Femur (tissue), 1 donor: ENCODE measurements around the gene KLHL42.
"Not testable (repeated sequence)": the region's sequence is repeated elsewhere in the genome, so short reads cannot be mapped to it uniquely, and the experiment has no call there.

ENCODE experiments used
- DNase-seq: peaks from one replicate; pipeline ENCODE4 v3.0.0-alpha.2; 2017

Gene KLHL42

GRCh38 chr12:27818401-27818918 lies 38.4 kb downstream of the KLHL42 start:
- DNase-seq: peak; percentile 23

- DNase-seq: no peak
These were observed 40.5 kb downstream of the KLHL42 start for GRCh38 chr12:27820564-27820963.

GRCh38 chr12:27821259-27821973 lies 41.4 kb downstream of the KLHL42 start:
- peak; percentile 26 for DNase-seq

GRCh38 chr12:27822076-27822712 lies 42.2 kb downstream of the KLHL42 start:
- no peak for DNase-seq

GRCh38 chr12:27823038-27823437 lies 43.0 kb downstream of the KLHL42 start:
- no peak for DNase-seq

- no peak for DNase-seq
These were observed 44.3 kb downstream of the KLHL42 start for GRCh38 chr12:27824126-27824842.

GRCh38 chr12:27826076-27826475 lies 46.0 kb downstream of the KLHL42 start:
- DNase-seq: no peak

- DNase-seq: no peak
These were observed 48.2 kb downstream of the KLHL42 start for GRCh38 chr12:27828196-27828595.

- DNase-seq: no peak
These were observed 58.6 kb downstream of the KLHL42 start for GRCh38 chr12:27838543-27839185.

- no peak for DNase-seq
These were observed 60.4 kb downstream of the KLHL42 start for GRCh38 chr12:27840229-27840999.

- no peak for DNase-seq
These were observed 61.4 kb downstream of the KLHL42 start for GRCh38 chr12:27841392-27841882.

GRCh38 chr12:27843714-27844245 lies 63.7 kb downstream of the KLHL42 start:
- peak; percentile 40 for DNase-seq

GRCh38 chr12:27844366-27845090 lies 64.5 kb downstream of the KLHL42 start:
- DNase-seq: peak; percentile 28

GRCh38 chr12:27845187-27845586 lies 65.2 kb downstream of the KLHL42 start:
- DNase-seq: no peak

- DNase-seq: not testable (repeated sequence)
These were observed 65.7 kb downstream of the KLHL42 start for GRCh38 chr12:27845706-27846105.

- DNase-seq: not testable (repeated sequence)
These were observed 67.3 kb downstream of the KLHL42 start for GRCh38 chr12:27847293-27847692.

- no peak for DNase-seq
These were observed 71.3 kb downstream of the KLHL42 start for GRCh38 chr12:27851311-27851710.

- no peak for DNase-seq
These were observed 72.1 kb downstream of the KLHL42 start for GRCh38 chr12:27852117-27852516.
